ENCODE results near the gene AK9. TPM values are rescaled to one million over a fixed set of nuclear protein-coding genes. Genes with fewer than 3 reads are reported as not detected.

Gene AK9
- total RNA-seq, 4 donors from 2014 or later = 4.1 to 10.3 (median 6.4) TPM

DNA sequence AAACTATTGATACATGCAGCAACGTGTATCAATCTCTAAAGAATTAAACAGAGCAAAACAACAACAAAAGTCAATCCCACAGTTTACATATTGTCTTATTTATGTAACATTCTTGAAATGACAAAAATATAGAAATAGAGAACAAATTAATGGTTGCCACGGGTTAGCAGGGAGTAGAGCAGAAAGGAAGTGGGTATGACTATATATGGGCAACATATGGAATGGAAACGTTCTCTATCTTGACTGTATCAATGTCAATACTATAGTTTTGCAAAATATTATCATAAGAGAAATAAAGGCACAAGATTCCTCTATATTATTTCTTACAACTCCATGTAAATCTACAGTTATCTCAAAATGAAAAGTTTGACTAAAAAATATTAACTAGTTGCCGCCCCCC lies 12.8 kb downstream of the AK9 start:
- no peak overlapping the region for H3K4me3 ChIP-seq (ENCODE audit: low read depth, poor library complexity, severe bottlenecking)
- TF ChIP-seq, protein P1, sequence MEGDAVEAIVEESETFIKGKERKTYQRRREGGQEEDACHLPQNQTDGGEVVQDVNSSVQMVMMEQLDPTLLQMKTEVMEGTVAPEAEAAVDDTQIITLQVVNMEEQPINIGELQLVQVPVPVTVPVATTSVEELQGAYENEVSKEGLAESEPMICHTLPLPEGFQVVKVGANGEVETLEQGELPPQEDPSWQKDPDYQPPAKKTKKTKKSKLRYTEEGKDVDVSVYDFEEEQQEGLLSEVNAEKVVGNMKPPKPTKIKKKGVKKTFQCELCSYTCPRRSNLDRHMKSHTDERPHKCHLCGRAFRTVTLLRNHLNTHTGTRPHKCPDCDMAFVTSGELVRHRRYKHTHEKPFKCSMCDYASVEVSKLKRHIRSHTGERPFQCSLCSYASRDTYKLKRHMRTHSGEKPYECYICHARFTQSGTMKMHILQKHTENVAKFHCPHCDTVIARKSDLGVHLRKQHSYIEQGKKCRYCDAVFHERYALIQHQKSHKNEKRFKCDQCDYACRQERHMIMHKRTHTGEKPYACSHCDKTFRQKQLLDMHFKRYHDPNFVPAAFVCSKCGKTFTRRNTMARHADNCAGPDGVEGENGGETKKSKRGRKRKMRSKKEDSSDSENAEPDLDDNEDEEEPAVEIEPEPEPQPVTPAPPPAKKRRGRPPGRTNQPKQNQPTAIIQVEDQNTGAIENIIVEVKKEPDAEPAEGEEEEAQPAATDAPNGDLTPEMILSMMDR (IDR thresholded peaks at IDR 0.05) = no peak
- 76 to 81% methylated on average over 4 of the region's 4 CpGs for WGBS, 2 donors
- DNase-seq (ENCODE audit: low spot score in 2 of 2) = no peak
- intact Hi-C loops (cut with DNase I; ENCODE audit: low total_unique reads) = loop anchor here (10.0 kb wide), 1 partner anchor 163 kb away; no protein-coding TSS in a partner anchor

DNA sequence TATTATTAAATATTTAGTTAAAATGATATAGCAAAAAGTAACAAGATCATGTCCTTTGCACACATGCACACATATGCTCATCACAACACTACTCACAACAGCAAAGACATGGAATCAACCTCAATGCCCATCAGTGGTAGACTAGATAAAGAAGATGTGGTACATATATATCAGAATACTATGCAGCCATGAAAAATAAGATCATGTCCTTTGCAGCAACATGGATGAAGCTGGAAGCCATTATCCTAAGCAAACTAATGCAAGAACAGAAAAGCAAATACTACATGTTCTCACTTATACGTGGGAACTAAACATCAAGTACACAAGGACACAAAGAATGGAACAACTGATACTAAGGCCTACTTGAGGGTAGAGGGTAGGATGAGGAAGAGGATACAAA lies 14.3 kb downstream of the AK9 start:
- H3K4me3 ChIP-seq (ENCODE audit: low read depth, poor library complexity, severe bottlenecking) = no peak overlapping the region
- intact Hi-C loops (cut with DNase I; ENCODE audit: low total_unique reads) = loop anchor here (10.0 kb wide), 1 partner anchor 162 kb away; no protein-coding TSS in a partner anchor
- no peak for DNase-seq (ENCODE audit: low spot score in 2 of 2)
- TF ChIP-seq POLR2A (IDR thresholded peaks at IDR 0.05) = no peak
- TF ChIP-seq, protein P1 (IDR thresholded peaks at IDR 0.05) = no peak
- 100% methylated on average over 1 of the region's 1 CpG for WGBS, 2 donors

DNA sequence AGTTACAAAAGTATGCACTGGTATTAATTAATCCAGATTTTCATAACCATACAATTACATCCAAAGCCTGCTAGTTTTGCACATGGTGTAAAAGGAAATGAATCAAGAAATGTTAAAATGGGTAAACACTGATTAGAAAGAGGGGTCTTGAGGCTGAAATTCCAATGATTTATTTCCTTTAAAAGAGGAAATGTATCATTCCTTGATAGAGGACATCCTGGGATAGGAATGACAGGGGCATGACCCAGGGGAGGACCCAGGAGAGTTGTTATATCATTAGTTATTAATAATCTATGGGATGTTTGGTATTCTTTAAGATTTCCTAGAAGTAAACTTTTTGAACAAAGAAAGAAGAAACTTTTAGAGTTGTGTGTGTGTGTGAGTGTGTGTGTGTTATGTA lies 18.2 kb downstream of the AK9 start:
- no peak for DNase-seq (ENCODE audit: low spot score in 2 of 2)
- TF ChIP-seq, protein P1 (IDR thresholded peaks at IDR 0.05) = no peak
- no peak for TF ChIP-seq POLR2A (IDR thresholded peaks at IDR 0.05)
- intact Hi-C loops (cut with DNase I; ENCODE audit: low total_unique reads) = loop anchor here (10.0 kb wide), 1 partner anchor 158 kb away; no protein-coding TSS in a partner anchor
- no peak overlapping the region for H3K4me3 ChIP-seq (ENCODE audit: low read depth, poor library complexity, severe bottlenecking)

DNA sequence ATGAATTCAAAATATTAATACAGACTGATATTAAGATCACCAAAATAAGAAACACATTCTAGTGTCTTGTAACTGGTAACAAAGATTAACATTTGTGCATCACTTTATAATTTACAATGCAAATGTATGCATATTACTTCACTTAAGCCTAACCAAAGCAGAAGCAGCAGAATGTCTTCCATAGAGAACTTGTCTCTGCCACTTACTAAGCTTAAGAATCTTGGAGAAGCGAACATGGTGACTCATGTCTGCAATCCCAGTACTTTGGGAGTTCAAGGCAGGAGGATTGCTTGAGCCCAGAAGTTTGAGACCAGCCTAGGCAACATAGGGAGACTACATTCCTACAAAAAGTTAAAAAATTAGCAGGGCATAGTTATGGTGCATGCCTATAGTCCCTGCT lies 18.8 kb downstream of the AK9 start:
- no peak for TF ChIP-seq POLR2A (IDR thresholded peaks at IDR 0.05)
- TF ChIP-seq, protein P1 (IDR thresholded peaks at IDR 0.05) = no peak
- 96 to 100% methylated on average over 1 of the region's 1 CpG for WGBS, 2 donors
- intact Hi-C loops (cut with DNase I; ENCODE audit: low total_unique reads) = loop anchor here (10.0 kb wide), 1 partner anchor 157 kb away; no protein-coding TSS in a partner anchor
- DNase-seq (ENCODE audit: low spot score in 2 of 2) = no peak
- no peak overlapping the region for H3K4me3 ChIP-seq (ENCODE audit: low read depth, poor library complexity, severe bottlenecking)

DNA sequence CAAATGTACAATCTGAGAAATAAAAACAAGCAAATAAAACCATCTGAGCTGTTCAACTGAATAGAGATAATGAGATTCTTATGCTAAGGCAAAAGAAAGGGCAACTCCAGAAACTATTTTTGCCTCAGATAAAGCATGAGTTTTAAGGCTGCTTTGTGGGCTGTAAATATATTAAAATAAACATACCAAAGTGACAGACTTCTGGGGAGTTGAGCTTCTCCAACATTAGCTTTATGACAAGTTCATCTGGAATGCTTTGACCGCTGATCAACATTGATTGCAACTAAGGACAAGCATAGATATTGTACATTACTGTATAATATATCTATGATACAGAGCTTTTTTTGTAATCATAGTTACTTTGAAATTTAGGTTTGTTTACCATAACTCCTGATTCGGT lies 19.3 kb downstream of the AK9 start:
- intact Hi-C loops (cut with DNase I; ENCODE audit: low total_unique reads) = loop anchor here (10.0 kb wide), 1 partner anchor 157 kb away; no protein-coding TSS in a partner anchor
- no peak for TF ChIP-seq POLR2A (IDR thresholded peaks at IDR 0.05)
- TF ChIP-seq, protein P1 (IDR thresholded peaks at IDR 0.05) = no peak
- no peak overlapping the region for H3K4me3 ChIP-seq (ENCODE audit: low read depth, poor library complexity, severe bottlenecking)
- WGBS, 2 donors = 74 to 84% methylated on average over 2 of the region's 2 CpGs
- no peak for DNase-seq (ENCODE audit: low spot score in 2 of 2)

DNA sequence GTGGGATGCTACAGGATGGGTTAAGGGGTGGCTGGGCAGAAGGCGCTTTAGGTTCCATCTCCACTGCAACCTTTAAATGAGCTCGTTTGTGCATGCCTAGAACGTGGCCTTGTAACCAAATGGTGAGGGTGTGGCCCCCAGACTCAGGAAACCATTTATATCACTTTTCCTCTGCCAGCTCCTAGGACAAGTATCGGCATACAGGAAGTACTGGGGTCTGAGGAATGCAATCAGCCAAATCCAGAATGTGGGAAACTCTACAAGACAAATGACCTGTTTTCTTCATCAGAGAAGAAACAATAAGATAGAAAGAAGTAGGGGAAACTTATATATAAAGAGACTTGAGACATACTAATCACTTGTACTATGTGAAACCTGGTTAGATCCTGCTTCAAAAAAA lies 21.2 kb downstream of the AK9 start:
- TF ChIP-seq, protein P1 (IDR thresholded peaks at IDR 0.05) = no peak
- TF ChIP-seq POLR2A (IDR thresholded peaks at IDR 0.05) = no peak
- intact Hi-C loops (cut with DNase I; ENCODE audit: low total_unique reads) = loop anchor here (10.0 kb wide), 1 partner anchor 155 kb away; no protein-coding TSS in a partner anchor
- DNase-seq (ENCODE audit: low spot score in 2 of 2) = no peak
- WGBS, 2 donors = 78 to 84% methylated on average over 4 of the region's 4 CpGs
- no peak overlapping the region for H3K4me3 ChIP-seq (ENCODE audit: low read depth, poor library complexity, severe bottlenecking)

Data from lower leg skin (tissue), 4 donors.